Peyer's patch (tissue), 4 donors: Measurements from ENCODE around the gene SMG9.

Experiments
- CTCF ChIP-seq, 6 experiments: fragments of 450-650 bp in 4 of 6; fragments of 200-600 bp in 2 of 6; sonication (generic) in 1 of 6; IDR thresholded peaks; one replicate each; pipeline ENCODE4 v1.5.1; 2017 to 2019; ENCODE audit warnings: antibody characterized with exemption in 6 of 6, mild to moderate bottlenecking in 3 of 6, moderate library complexity in 1 of 6
- POLR2A ChIP-seq, 2 donors: fragments of 450-650 bp; IDR thresholded peaks; one replicate each; pipeline ENCODE4 v1.5.1; 2017; ENCODE audit warnings: antibody characterized with exemption in 2 of 2, mild to moderate bottlenecking in 2 of 2, moderate library complexity in 2 of 2

DNA sequence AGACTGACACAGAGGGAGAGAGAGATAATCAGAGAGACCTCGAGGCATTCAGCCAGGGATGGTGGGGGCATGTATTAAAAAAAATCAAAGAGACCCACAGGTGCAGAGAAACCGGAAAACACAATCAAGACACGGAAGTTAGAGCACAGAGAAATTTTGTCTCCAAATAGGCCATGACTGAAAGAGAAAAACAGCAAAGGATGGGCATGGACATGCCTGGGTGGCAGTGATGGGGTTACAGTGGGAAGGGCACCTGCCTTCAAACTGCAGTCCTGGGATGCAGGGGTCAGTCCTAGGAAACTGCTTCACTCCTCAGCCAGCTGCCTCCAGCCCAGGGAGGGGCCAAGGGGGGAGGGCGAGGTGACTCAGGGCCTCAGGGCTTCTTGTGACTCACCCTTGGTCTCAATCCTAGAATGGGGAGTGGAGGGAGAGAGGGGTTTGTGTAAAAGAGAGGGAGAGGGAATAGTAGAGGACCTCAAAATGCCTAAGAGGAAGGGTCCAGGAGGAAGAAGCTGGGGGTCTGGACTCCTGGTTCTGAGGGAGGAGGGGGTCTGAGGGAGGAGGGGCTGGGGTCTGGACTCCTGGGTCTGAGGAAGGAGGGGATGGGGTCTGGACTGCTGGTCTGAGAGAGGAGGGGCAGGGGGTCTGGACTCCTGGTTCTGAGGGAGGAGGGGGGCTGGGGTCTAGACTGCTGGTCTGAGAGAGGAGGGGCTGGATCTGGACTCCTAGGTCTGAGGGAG is 29.6 kb upstream of the SMG9 start:
- TF ChIP-seq POLR2A (IDR thresholded peaks at IDR 0.05) (no peak), CTCF (IDR thresholded peaks at IDR 0.05) (no peak)
